ENCODE measurements around the gene DLG2. TPM values are rescaled to one million over a fixed set of nuclear protein-coding genes. Genes with fewer than 3 reads are reported as not detected.

DLG2 gene
- total and polyA plus RNA-seq, 2 of the 8 experiments (the other 6 are each of a cell fraction or from before 2014, with no cell fraction given), result 1.7 to 14.3 TPM

DNA sequence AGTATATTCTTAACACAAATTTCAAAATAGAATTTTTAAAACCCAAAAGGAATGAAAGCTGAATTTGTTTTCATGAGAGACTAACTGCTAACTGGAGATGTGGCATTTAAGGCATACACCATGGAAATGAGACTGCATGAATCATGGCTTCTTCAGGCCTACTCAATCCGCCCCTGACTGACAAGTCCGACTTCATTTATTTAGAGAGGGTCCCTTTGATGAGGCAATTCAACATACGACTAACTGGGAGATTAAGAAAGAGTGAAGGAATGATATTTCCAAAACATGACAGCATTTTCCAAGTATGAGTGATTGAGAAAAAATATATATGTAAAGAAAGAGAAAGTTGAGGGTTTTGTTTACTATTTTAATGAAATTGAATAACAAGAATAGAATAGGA lies 720.1 kb downstream of the DLG2 start (continued):
- no peak for TF ChIP-seq TBP (IDR thresholded peaks at IDR 0.05; ENCODE audit: low read depth, low read length)
- TF ChIP-seq RFX5 (IDR thresholded peaks at IDR 0.05; ENCODE audit: borderline replicate concordance, low read depth, low read length), result no peak
- no peak for TF ChIP-seq EGR1 (IDR thresholded peaks at IDR 0.05; ENCODE audit: borderline replicate concordance, low read depth, low read length)
- no peak for TF ChIP-seq BRCA1 (IDR thresholded peaks at IDR 0.05; ENCODE audit: low read depth, low read length)
